ENCODE measurements around the gene NLN. TPM values are rescaled to one million over a fixed set of nuclear protein-coding genes. Genes with fewer than 3 reads are reported as not detected.

The NLN gene
- total RNA-seq (6.8 and 8.4 TPM in 2 replicates), polyA plus RNA-seq (1.1 and 1.7 TPM in 2 replicates), polyA minus RNA-seq (1.9 and 3.4 TPM in 2 replicates)
- total RNA-seq (2013): 5.2 TPM

DNA sequence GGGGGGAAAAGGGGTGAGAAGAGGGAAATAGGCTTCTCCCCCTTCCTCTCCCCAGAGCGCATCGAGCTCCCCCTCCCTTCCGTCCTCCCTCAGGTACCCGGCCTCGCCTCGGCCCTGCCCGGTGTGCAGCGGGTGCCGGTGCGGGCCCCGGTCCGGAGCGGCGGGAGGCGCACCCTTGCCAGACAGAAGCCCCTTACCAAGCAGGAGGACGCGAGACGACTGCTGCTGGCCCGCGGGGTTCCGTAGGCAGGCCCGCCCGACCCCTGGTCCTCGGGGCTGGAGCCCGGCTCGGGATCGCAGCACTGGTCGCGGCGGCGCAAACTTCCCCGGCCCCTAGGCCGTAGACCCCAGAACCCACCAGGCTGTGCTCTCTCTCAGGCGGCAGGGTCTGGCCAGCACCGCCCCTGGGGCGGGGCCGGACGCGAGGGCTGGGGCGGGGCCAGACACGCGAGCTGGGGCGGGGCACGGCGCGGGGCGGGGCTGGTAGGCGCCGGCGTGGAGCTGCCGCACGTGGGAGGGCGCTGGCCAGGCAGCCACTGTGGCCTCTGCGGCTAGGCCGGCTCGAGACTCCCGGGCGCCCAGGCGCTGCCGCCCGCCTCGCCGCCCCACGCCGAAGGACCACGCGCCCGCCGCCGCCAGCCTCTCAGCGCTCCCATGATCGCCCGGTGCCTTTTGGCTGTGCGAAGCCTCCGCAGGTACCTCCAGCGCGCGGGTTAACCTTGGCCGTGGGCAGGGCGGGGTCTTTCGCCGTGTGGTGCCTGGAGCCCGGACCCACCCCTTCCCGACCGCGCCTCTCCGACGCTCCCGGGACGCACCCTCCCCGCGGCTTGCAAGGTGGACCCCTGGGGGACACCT, at the start of gene NLN, which contains the start of gene SGTB:
Gene NLN (plus strand): TSS at position 486 of the 855 bp plus-strand sequence. CDS start 169 bp downstream, at position 655.
Gene SGTB (minus strand): TSS at position 390 of the 855 bp plus-strand sequence. CDS start 1,302 bp downstream, outside the sequence.
- Histone ChIP-seq H3K4me1 (ENCODE audit: control insufficient read depth in 2 of 2, insufficient read depth in 2 of 2, low read length in 2 of 2) (peaks cover 12 to 13% of the 10 kb centered on the region in 2 donors), H2AFZ (ENCODE audit: insufficient read depth, low read depth, low read length, poor library complexity, severe bottlenecking) (peak within 1 kb of the TSS; percentile 97), H3K4me2 (replicated peaks; ENCODE audit: low read depth, low read length, poor library complexity, severe bottlenecking) (peak within 1 kb of the TSS; percentile 99), H3K4me3 (ENCODE audit: control extremely low read depth in 1 of 5, extremely low read depth in 1 of 5, insufficient read depth in 1 of 5, low read depth in 2 of 5, low read length in 4 of 5) (peak within 1 kb of the TSS; percentile 77 to 96 (median 87)), H3K9me3 (ENCODE audit: control extremely low read depth in 1 of 3, control insufficient read depth in 2 of 3, insufficient read depth in 1 of 3, low read length in 2 of 3) (no peaks in the 10 kb centered on the region), H4K20me1 (ENCODE audit: control insufficient read depth, insufficient read depth, low read length, poor library complexity, severe bottlenecking) (no peaks in the 10 kb centered on the region), H3K79me2 (ENCODE audit: control insufficient read depth, insufficient read depth, low read length) (peaks cover 14% of the 10 kb centered on the region), H3K27ac (ENCODE audit: low read length in 2 of 2) (peak within 1 kb of the TSS; percentile 23 to 83), H3K9ac (ENCODE audit: low read length) (peak within 1 kb of the TSS; percentile 97), H3K36me3 (replicated peaks in 1 of 2; ENCODE audit: control extremely low read depth in 1 of 2, control insufficient read depth in 1 of 2, extremely low read depth in 1 of 2, insufficient read depth in 2 of 2, low read length in 1 of 2) (peaks cover 1 to 3% of the 10 kb centered on the region in 2 experiments), H3K27me3 (replicated peaks in 1 of 4; ENCODE audit: control extremely low read depth in 1 of 4, control insufficient read depth in 3 of 4, insufficient read depth in 4 of 4, low read length in 3 of 4) (no peaks in the 10 kb centered on the region)
- no peak for TF ChIP-seq EZH2 (IDR thresholded peaks at IDR 0.05; ENCODE audit: borderline replicate concordance, insufficient read depth, low read depth, low read length, poor library complexity, severe bottlenecking)
- no peak for TF ChIP-seq CTCF (IDR thresholded peaks at IDR 0.05)
- Mint-ChIP-seq H3K9me3 (ENCODE audit: insufficient read depth) (no peaks in the 10 kb centered on the region), H3K4me3 (peak within 1 kb of the TSS; percentile 91), H3K27ac (peak within 1 kb of the TSS; percentile 83), H3K27me3 (no peaks in the 10 kb centered on the region), H3K4me1 (peaks cover 24% of the 10 kb centered on the region)
- ATAC-seq (ENCODE audit: low read depth) (peak; percentile 98), DNase-seq (peak; percentile 86)
- CTCF ChIA-PET: interaction anchor here (0.6 kb wide), 1 partner anchor 70 kb away, joined by 3 read pairs; no protein-coding TSS in a partner anchor
- intact Hi-C loops (cut with micrococcal nuclease): loop anchor here (1.0 to 10.0 kb wide), 7 partner anchors 98 to 1493 kb away; partner anchors contain the start of genes CENPK, CWC27, PPWD1 and SREK1
- POLR2A ChIA-PET: interaction anchor here (1.3 kb wide), 2 partner anchors 159 to 204 kb away, joined by 3 to 6 read pairs; partner anchors contain the start of genes CENPK, ERBIN and PPWD1
- under 1% methylated on average over 92 of the region's 92 CpGs for WGBS (ENCODE audit: insufficient coverage)

Measured in B cell (primary cell).